ENCODE results near the gene PRTFDC1. TPM values are rescaled to one million over a fixed set of nuclear protein-coding genes. Genes with fewer than 3 reads are reported as not detected.

Gene PRTFDC1
- total RNA-seq, 2 donors from 2014 or later: 14.5 to 18.3 TPM

DNA sequence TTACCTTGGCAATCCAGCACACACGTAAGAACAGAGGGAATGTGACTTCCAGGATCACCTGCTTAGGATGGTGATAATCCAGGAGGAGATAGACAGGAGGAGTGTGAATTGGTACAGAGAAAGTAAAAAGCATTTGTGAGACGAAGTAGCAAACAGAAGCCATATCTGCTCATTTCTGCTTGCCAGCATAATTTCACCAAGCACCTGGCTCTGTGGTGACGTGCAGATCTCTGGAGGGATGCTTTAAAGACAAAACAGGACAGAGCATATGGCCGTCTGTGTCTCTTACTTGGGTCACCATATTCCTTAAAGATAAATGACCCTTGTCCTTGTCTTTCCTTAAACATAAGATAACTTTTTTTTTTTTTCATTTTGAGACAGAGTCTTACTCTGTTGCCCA lies 138.6 kb downstream of the PRTFDC1 start:
- 91 to 93% methylated on average over 3 to 4 of the region's 4 CpGs for WGBS, 2 experiments (ENCODE audit: insufficient coverage in 1 of 2, insufficient read length in 1 of 2)
- Histone ChIP-seq H3K27me3 (ENCODE audit: control insufficient read depth, insufficient read depth, low read length, poor library complexity, severe bottlenecking) (no peaks in the 10 kb centered on the region), H3K36me3 (ENCODE audit: control insufficient read depth, insufficient read depth, low read length) (no peaks in the 10 kb centered on the region), H3K9ac (ENCODE audit: extremely low read depth, low read length, poor library complexity, severe bottlenecking) (no peak overlapping the region), H3K9me3 (ENCODE audit: control insufficient read depth, low read length) (no peaks in the 10 kb centered on the region), H3K4me1 (ENCODE audit: control insufficient read depth, insufficient read depth, low read length) (peaks cover 4% of the 10 kb centered on the region), H3K4me3 (ENCODE audit: low read length) (no peak overlapping the region), H3K27ac (ENCODE audit: low read depth, low read length) (no peak overlapping the region)
- Mint-ChIP-seq H3K9me3 (no peaks in the 10 kb centered on the region), H3K36me3 (ENCODE audit: low read depth) (no peaks in the 10 kb centered on the region), H3K4me3 (no peak overlapping the region), H3K27me3 (ENCODE audit: insufficient read depth) (no peaks in the 10 kb centered on the region), H3K4me1 (peaks cover 5% of the 10 kb centered on the region), H3K27ac (no peak overlapping the region)
- DNase-seq: no peak
- TF ChIP-seq, protein P1, sequence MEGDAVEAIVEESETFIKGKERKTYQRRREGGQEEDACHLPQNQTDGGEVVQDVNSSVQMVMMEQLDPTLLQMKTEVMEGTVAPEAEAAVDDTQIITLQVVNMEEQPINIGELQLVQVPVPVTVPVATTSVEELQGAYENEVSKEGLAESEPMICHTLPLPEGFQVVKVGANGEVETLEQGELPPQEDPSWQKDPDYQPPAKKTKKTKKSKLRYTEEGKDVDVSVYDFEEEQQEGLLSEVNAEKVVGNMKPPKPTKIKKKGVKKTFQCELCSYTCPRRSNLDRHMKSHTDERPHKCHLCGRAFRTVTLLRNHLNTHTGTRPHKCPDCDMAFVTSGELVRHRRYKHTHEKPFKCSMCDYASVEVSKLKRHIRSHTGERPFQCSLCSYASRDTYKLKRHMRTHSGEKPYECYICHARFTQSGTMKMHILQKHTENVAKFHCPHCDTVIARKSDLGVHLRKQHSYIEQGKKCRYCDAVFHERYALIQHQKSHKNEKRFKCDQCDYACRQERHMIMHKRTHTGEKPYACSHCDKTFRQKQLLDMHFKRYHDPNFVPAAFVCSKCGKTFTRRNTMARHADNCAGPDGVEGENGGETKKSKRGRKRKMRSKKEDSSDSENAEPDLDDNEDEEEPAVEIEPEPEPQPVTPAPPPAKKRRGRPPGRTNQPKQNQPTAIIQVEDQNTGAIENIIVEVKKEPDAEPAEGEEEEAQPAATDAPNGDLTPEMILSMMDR (conservative IDR thresholded peaks at IDR 0.05): no peak

DNA sequence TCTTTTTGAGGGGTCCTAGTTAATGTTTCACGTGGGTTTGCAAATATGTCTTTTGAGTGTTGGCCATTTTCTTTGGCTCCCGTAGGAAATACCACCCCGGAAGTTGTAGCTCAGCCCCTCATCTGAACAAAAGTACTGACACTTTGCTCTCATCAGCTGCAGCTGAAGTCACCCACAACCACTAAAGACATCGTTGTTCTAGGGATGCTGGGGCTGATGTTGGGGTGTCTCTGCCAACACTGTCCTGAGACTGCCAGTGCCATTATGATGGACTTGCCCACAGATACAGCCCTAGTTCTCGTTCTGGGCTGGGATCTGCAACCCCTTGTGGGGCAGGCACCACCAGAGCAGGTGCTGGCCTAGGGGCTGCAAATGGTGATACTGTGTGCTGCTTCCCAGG lies 146.1 kb downstream of the PRTFDC1 start:
- H3K36me3 Mint-ChIP-seq (ENCODE audit: low read depth): no peaks in the 10 kb centered on the region
- WGBS, 2 experiments (ENCODE audit: insufficient coverage in 1 of 2, insufficient read length in 1 of 2): 88 to 100% methylated on average over 1 to 5 of the region's 5 CpGs
- H3K36me3 ChIP-seq (ENCODE audit: control insufficient read depth, insufficient read depth, low read length): no peaks in the 10 kb centered on the region
- H3K9me3 ChIP-seq (ENCODE audit: control insufficient read depth, low read length): no peaks in the 10 kb centered on the region
- no peaks in the 10 kb centered on the region for H3K4me1 ChIP-seq (ENCODE audit: control insufficient read depth, insufficient read depth, low read length)
- H3K4me3 ChIP-seq (ENCODE audit: low read length): no peak overlapping the region
- H3K4me3 Mint-ChIP-seq: no peak overlapping the region
- H3K27me3 Mint-ChIP-seq (ENCODE audit: insufficient read depth): no peaks in the 10 kb centered on the region
- H3K4me1 Mint-ChIP-seq: no peaks in the 10 kb centered on the region
- TF ChIP-seq, protein P1 (conservative IDR thresholded peaks at IDR 0.05): no peak
- H3K9ac ChIP-seq (ENCODE audit: extremely low read depth, low read length, poor library complexity, severe bottlenecking): no peak overlapping the region
- no peak overlapping the region for H3K27ac ChIP-seq (ENCODE audit: low read depth, low read length)
- H3K27ac Mint-ChIP-seq: no peak overlapping the region
- no peak for DNase-seq
- H3K27me3 ChIP-seq (ENCODE audit: control insufficient read depth, insufficient read depth, low read length, poor library complexity, severe bottlenecking): no peaks in the 10 kb centered on the region
- no peaks in the 10 kb centered on the region for H3K9me3 Mint-ChIP-seq

DNA sequence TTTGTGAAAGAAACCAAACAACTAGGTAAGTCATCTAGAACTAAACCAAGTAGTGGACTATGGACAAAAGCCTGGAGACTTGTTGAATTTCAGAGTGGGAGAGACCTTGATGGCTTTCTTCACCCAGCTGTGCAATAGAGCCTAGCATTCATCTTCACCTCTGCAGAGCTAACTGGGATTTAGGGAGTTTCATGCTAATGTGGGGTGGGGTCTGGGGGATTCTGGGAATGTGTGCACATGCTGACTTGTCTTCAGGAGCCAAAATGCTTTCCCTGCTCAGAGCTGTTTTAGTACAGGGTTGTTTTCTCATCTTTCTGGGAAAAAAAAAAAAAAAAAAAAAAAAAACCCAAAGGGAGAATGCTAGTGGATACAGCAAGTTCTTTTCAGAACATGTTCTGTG lies 147.4 kb downstream of the PRTFDC1 start:
- DNase-seq: no peak
- H3K27me3 ChIP-seq (ENCODE audit: control insufficient read depth, insufficient read depth, low read length, poor library complexity, severe bottlenecking): no peaks in the 10 kb centered on the region
- Mint-ChIP-seq H3K27ac (no peak overlapping the region), H3K4me3 (no peak overlapping the region), H3K36me3 (ENCODE audit: low read depth) (no peaks in the 10 kb centered on the region), H3K4me1 (no peaks in the 10 kb centered on the region), H3K27me3 (ENCODE audit: insufficient read depth) (no peaks in the 10 kb centered on the region), H3K9me3 (no peaks in the 10 kb centered on the region)
- TF ChIP-seq, protein P1 (conservative IDR thresholded peaks at IDR 0.05): no peak
- no peak overlapping the region for H3K4me3 ChIP-seq (ENCODE audit: low read length)
- no peaks in the 10 kb centered on the region for H3K9me3 ChIP-seq (ENCODE audit: control insufficient read depth, low read length)
- H3K4me1 ChIP-seq (ENCODE audit: control insufficient read depth, insufficient read depth, low read length): no peaks in the 10 kb centered on the region
- no peak overlapping the region for H3K9ac ChIP-seq (ENCODE audit: extremely low read depth, low read length, poor library complexity, severe bottlenecking)
- no peaks in the 10 kb centered on the region for H3K36me3 ChIP-seq (ENCODE audit: control insufficient read depth, insufficient read depth, low read length)
- H3K27ac ChIP-seq (ENCODE audit: low read depth, low read length): no peak overlapping the region

Measured in endodermal cell (in vitro differentiated cells).